Stromal cell of bone marrow (primary cell): ENCODE measurements around the gene ZIC4.

ENCODE experiments used
- DNase-seq: peaks from one replicate; pipeline ENCODE4 v3.0.0-alpha.2; 2012; ENCODE audit warnings: low read depth

The ZIC4 gene

GRCh38 chr3:147390589-147391569, 15.5 kb downstream of the ZIC4 start:
- DNase-seq: no peak

GRCh38 chr3:147389717-147390116, 16.6 kb downstream of the ZIC4 start:
- no peak for DNase-seq

- no peak for DNase-seq
Measured at GRCh38 chr3:147388700-147389580, 17.4 kb downstream of the ZIC4 start.

GRCh38 chr3:147387885-147388699, 18.3 kb downstream of the ZIC4 start:
- no peak for DNase-seq

- no peak for DNase-seq
Measured at GRCh38 chr3:147387291-147387884, 19.0 kb downstream of the ZIC4 start.

GRCh38 chr3:147385059-147386012, 21.0 kb downstream of the ZIC4 start:
- no peak for DNase-seq

GRCh38 chr3:147384210-147385058, 21.9 kb downstream of the ZIC4 start:
- no peak for DNase-seq

- no peak for DNase-seq
Measured at GRCh38 chr3:147383617-147384016, 22.7 kb downstream of the ZIC4 start.

- no peak for DNase-seq
Measured at GRCh38 chr3:147381596-147381995, 24.7 kb downstream of the ZIC4 start.

GRCh38 chr3:147380977-147381376, 25.4 kb downstream of the ZIC4 start:
- DNase-seq: no peak

- DNase-seq: no peak
Measured at GRCh38 chr3:147380387-147380951, 25.9 kb downstream of the ZIC4 start.

- DNase-seq: no peak
Measured at GRCh38 chr3:147379651-147380050, 26.7 kb downstream of the ZIC4 start.

- DNase-seq: no peak
Measured at GRCh38 chr3:147377412-147378367, 28.7 kb downstream of the ZIC4 start.

- no peak for DNase-seq
Measured at GRCh38 chr3:147373301-147373700, 33.0 kb downstream of the ZIC4 start.

- DNase-seq: no peak
Measured at GRCh38 chr3:147372525-147373027, 33.8 kb downstream of the ZIC4 start.

GRCh38 chr3:147371771-147372340, 34.5 kb downstream of the ZIC4 start:
- no peak for DNase-seq

- no peak for DNase-seq
Measured at GRCh38 chr3:147371140-147371539, 35.2 kb downstream of the ZIC4 start.
